ENCODE results near the gene CDK17.
"Not testable (repeated sequence)": the region's sequence is repeated elsewhere in the genome, so short reads cannot be mapped to it uniquely, and the experiment has no call there.

CDK17 gene

GRCh38 chr12:96399919-96400630 is at the start of gene CDK17:
CDK17 (minus strand) TSS chr12:96400439; CDS start chr12:96334836, 65,603 bp downstream.
- peak; percentile 72 to 75 for DNase-seq (ENCODE audit: low read depth in 2 of 2)

GRCh38 chr12:96448300-96448699 is 48.1 kb upstream of the CDK17 start:
- DNase-seq (ENCODE audit: low read depth in 2 of 2) = no peak

DNA sequence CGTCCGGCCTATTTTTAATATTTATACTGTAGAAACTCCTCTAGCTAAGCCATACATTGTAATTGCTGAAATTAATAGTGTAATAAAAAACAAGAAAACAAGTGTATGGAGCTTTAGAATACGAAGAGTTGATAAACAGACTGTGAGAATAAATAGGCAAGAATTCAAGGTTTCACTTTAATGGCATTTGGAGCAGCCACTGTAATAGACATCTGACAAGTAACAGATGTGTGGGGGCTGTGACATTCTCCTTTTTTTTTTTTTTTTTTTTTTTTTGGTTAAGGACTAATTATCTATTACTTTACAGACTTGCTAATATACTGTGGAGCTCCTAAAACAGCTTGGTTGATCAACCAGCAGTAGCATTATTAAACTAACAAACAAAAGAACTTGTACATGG is 47.0 kb upstream of the CDK17 start:
- DNase-seq (ENCODE audit: low read depth in 2 of 2) = no peak

DNA sequence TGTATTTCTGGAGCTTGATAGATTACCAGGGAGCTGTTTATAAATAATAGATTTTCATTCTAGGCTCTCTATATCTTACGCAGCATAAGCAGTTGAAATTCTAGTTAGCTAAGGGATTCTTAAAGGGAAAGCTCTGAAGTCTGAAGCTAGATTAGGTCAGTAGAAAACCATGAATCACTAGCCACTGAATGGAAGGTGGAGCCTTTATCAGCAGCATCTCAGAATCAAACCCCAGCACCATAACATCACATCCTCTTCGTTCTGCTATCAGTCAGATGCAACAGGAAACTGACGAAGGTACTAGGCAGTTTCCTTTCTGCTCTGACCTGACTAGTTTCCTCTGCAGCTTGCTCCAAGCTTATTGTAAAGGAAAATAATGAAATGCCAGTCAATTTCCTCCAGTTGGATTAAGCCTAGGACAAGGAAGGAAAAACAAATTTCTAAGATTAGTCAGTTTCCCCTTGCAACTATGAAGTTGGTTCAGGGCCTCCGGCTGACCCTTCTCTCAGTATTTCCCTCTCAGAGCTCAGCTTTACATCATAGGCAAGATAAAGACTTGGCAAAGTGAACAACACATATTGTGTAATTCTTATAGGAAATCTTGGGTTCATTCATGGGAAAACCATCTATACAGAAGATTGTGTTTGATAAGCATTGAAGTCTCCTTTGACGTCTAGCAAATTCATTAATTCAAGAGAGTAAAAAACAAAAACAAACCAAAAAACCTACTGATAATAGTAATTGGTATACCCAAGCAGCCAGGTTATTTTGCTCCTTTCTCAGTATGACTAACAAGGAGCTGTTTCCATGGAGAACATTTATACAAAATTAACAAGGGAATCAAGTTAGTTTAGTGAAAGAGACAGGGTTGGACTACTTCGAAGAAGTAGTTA is 45.7 kb upstream of the CDK17 start:
- DNase-seq (ENCODE audit: low read depth in 2 of 2) = peak; percentile 65 to 66

DNA sequence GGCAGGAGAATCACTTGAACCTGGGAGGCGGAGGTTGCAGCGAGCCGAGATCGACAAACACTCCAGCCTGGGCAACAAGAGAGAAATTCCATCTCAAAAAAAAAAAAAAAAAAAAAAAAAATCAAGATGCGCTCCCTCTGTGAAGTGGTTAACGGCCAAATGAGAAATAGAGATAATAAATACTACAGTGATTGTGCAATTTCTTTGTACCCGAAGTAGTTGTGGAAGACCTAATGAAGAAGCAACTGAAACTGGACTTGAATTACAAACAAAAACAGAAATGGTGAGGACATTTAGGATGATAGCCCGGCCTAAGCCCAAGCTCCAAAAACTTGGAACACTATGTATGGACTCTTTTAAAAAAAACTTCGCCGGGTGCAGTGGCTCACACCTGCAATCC is 44.2 kb upstream of the CDK17 start:
- DNase-seq (ENCODE audit: low read depth in 2 of 2) = no peak

DNA sequence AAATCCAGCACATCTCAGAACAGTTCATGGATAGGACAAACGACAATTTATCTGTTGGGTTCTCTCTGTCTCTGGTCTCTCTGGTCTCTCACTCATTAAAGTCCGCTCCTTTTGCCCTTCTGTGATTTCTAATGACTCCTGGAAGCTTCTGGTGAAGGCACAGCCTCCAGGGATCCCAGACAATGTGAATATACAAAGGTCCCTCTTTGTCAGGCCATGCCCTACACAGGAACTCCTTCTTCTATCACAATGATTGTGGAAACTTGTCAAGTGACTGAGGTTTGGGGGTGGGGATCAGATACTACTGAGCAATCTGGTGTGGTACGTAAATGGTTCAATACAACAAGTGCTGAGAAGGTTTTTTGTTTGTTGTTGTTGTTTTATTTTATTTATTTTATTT is 42.7 kb upstream of the CDK17 start:
- DNase-seq (ENCODE audit: low read depth in 2 of 2) = no peak

DNA sequence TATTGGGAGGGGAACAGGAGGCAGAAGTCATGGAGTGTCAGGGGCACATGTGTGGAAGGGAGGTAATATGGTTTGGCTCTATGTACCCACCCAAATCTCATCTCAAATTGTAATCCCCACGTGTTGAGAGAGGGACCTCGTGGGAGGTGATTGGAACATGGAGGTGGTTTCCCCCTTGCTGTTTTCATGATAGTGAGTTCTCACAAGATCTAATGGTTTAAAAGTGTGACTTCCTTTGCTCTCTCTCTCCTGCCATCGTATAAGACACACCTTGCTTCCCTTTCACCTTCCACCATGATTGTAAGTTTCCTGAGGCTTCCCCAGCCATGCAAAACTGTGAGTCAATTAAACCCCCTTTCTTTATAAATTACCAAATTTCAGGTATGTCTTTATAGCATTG is 41.6 kb upstream of the CDK17 start:
- DNase-seq (ENCODE audit: low read depth in 2 of 2) = no peak

GRCh38 chr12:96438330-96438729 is 38.1 kb upstream of the CDK17 start:
- DNase-seq (ENCODE audit: low read depth in 2 of 2) = no peak

- DNase-seq (ENCODE audit: low read depth in 2 of 2) = no peak
Measured at GRCh38 chr12:96437171-96437445, 36.9 kb upstream of the CDK17 start.

DNA sequence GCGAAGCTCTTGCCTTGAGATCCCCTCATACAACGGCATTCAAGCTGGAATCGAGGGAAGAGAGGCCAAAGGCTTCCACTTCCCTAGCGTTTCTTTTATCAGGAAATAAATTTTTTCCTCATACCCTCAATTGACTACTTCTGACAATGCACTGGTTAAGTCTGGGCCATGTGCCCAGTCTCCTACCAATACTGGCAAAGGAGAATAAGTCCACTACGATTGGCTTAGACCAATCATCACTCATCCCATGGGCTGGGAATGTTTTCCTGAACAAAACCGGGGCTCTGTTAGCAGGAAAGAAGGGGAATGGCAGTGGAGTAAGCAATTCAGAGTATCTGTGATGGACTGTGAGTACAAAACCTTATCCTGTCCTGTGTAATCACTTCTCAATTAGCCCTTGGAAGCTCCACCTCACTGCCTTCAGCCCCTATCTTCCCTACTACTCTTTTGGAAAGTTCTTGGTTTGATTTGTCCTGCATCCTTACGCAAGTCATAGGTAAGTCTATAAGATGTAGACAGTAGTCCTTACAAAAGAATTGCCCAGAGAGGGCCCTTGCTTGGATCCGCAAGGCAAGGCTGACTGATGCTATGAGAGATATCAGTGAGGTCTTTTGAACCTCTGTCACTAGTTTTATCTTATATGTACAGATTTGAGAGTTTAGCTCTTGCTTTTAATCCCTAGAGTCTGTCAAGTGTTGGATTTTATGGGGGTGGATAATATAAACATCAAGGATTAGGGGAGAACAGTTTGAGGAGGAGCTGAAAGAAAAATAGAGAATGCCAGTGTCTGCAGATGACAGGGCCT is 36.3 kb upstream of the CDK17 start:
- DNase-seq (ENCODE audit: low read depth in 2 of 2) = no peak

DNA sequence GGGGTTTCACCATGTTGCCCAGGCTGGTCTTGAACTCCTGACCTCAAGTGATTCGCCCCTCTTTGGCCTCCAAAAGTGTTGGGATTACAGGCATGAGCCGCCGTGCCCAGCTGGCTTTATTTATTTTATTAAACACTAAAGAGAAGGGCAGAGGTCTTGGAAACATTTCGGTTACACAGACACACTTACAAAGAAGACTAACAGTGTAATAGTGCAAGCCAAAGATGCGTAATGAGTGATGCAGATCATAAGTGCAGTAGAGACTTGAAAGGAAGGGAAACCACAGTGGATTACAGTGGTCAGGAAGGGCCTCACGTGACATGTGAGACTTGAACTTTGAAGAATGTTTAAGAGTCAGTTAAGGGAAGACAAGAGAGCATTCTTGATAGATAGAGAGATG is 33.9 kb upstream of the CDK17 start:
- peak in 1 of 2 experiments; percentile 63 for DNase-seq (ENCODE audit: low read depth in 2 of 2)

GRCh38 chr12:96432496-96433321 is 32.5 kb upstream of the CDK17 start:
- DNase-seq (ENCODE audit: low read depth in 2 of 2) = not testable (repeated sequence)

- no peak for DNase-seq (ENCODE audit: low read depth in 2 of 2)
Measured at GRCh38 chr12:96431067-96431466, 30.8 kb upstream of the CDK17 start.

DNA sequence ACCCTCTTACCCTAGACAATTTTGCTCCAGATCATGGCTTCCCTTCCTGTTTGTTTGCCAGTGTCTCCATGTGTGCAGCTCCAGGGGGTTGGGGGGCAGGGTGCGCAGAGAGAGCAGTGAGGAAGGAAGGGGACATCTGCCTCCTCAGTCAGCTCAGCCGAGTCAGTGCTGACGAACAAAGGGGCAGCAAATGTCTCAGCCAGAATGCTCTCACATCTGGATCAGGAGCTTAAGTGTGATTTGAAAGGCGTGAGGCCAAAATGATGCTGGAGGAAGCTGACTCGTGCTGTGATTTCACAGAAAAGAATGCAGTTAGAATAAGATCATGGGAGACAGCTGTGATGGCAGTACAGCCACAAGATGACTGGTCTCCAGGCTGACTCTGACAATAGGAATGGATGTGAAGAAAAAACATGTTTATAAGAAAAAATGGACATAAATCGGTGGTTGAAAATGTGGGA is 27.1 kb upstream of the CDK17 start:
- DNase-seq (ENCODE audit: low read depth in 2 of 2) = peak; percentile 100

DNA sequence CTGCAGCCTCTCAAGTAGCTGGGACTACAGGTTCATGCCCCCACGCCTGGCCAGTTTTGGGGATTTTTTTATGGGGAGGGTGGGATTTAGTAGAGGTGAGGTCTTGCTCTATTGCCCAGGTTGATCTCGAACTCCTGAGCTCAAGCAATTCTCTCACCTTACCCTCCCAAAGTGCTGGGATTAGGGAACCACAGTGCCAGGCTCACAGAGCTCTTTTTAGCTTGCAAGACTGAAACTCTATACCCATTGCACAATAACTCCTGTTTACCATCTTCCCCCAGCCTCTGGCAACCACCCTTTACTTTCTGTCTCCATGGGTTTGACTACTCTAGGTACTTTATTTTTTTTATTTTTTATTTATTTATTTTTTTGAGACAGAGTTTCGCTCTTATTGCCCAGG is 25.7 kb upstream of the CDK17 start:
- no peak for DNase-seq (ENCODE audit: low read depth in 2 of 2)

DNA sequence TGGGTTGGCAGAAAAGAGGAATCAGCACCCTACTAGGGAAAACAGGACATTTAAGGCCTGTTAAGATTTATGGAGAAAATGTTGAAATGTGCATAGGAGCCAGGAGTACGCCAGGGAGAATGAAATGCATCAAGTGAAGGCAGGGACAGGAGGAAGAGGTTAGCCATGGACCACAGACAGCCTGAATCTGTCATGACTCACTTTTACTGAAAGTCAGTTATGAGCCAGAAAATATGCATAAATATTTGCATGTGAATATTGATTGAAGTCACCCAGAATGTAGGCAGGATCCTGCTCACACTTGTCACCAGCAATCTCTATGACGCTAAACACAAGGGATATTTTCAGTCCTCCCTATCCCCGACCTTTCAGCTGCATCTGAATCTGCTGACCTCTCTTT is 25.1 kb upstream of the CDK17 start:
- peak; percentile 96 to 97 for DNase-seq (ENCODE audit: low read depth in 2 of 2)

DNA sequence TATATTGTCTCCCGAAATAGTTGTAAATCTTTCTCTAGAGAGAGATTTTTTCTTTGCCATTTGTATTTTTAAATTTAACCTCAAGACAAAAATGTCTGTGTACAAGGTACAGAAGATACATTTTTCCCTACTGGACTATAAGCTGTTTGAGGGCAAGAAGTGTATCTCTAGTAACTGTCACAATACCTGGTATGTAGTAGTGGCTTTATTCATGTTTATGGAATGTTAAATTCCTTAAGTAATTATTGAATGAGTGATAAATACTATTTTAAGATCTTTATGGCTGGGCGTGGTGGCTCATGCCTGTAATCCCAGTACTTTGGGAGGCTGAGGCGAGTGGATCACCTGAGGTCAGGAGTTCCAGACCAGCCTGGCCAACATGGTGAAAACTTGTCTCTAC is 24.4 kb upstream of the CDK17 start:
- DNase-seq (ENCODE audit: low read depth in 2 of 2) = no peak

- DNase-seq (ENCODE audit: low read depth in 2 of 2) = peak in 1 of 2 experiments; percentile 72
Measured at GRCh38 chr12:96422192-96422591, 22.0 kb upstream of the CDK17 start.

DNA sequence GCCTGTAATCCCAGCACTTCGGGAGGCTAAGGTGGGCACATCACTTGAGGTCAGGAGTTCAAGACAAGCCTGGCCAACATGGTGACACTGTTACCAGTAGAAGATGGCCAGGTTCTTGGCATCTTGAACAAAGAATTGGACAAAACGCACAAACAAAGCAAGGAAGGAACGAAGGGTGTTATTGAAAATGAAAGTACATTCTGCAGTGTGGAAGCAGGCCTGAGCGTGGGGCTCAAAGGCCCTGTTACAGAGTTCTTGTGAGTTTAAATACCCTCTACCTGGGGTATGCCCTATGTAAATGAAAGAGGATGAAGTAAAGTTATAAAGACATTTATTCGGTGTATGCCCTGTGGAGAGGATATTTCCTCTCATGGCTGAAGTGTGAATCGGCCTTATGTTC is 20.8 kb upstream of the CDK17 start:
- no peak for DNase-seq (ENCODE audit: low read depth in 2 of 2)

GRCh38 chr12:96420277-96420835 is 20.1 kb upstream of the CDK17 start:
- peak in 1 of 2 experiments; percentile 41 for DNase-seq (ENCODE audit: low read depth in 2 of 2)

Measured in fibroblast of skin of left biceps (primary cell).